ENCODE data around the gene NPPC.

GRCh38 chr2:231955758-231956472 is 29.7 kb upstream of the NPPC start:
- TF ChIP-seq CTCF (IDR thresholded peaks at IDR 0.05) (no peak), POLR2AphosphoS5 (IDR thresholded peaks at IDR 0.05) (no peak), POLR2A (IDR thresholded peaks at IDR 0.05) (no peak)

Measured in transverse colon (tissue), 4 donors.